GF-D8 (cell line): Measurements from ENCODE around the gene ASTN2.

Experiments used
- DNase-seq: peaks from one replicate; lab custom pipeline; 2025; lab: John Stamatoyannopoulos, UW

ASTN2 gene

DNA sequence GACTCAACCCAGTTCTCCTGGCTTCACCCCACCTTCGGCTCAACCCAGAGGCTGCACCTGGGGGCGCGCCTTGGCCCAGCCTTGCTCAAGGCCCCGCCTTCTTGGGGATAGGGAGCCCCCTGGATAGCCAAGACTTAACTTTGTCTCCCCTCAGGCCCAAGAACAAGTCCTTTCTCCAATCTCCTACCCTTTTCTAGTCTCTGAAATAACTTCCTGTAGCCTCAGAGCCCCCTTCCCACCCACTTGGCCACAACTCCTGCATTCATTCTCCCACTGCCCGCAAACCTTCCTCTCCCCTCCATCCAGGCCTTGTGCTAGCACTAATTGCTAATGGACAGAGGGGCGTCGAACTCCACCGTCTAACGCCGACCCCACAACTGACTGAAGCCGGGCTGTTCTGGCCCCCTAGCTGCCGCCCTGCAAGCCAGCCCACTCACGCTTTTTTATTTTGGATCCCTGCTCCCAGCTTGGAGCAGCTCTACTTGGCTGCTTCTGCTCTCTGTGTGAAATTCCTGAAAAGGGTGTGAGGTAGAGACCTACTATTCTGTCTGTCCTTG lies 579 bp upstream of the ASTN2 start:
- no peak for DNase-seq

GRCh38 chr9:117414220-117414905 lies 494 bp downstream of the ASTN2 start:
- no peak for DNase-seq

- no peak for DNase-seq
Observed at GRCh38 chr9:117413346-117414219, 1.3 kb downstream of the ASTN2 start.

GRCh38 chr9:117412841-117413240 lies 2.0 kb downstream of the ASTN2 start:
- no peak for DNase-seq

- no peak for DNase-seq
Observed at GRCh38 chr9:117412006-117412715, 2.7 kb downstream of the ASTN2 start.

GRCh38 chr9:117411547-117411946 lies 3.3 kb downstream of the ASTN2 start:
- DNase-seq, result no peak

DNA sequence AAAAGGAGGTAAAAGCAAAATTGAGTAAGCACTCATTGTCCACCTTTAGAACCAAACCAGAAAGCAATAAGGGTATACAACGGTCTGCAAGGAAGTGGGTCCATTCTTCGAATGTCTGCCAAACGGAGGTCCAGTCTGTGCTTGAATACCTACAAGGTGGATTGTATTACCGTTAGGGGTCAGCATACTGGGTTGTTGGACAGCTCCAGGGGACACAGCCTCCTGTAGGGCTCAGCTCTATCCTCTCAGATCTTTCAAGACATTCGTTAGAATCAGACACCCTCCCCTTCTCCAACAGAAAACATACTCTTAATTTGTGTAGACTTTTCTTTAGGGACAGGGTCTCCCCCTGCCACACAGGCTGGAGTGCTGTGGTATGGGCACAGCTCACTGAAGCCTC lies 5.5 kb downstream of the ASTN2 start:
- no peak for DNase-seq

- DNase-seq, result no peak
Observed at GRCh38 chr9:117407436-117408022, 7.3 kb downstream of the ASTN2 start.

- no peak for DNase-seq
Observed at GRCh38 chr9:117405950-117406705, 8.7 kb downstream of the ASTN2 start.

DNA sequence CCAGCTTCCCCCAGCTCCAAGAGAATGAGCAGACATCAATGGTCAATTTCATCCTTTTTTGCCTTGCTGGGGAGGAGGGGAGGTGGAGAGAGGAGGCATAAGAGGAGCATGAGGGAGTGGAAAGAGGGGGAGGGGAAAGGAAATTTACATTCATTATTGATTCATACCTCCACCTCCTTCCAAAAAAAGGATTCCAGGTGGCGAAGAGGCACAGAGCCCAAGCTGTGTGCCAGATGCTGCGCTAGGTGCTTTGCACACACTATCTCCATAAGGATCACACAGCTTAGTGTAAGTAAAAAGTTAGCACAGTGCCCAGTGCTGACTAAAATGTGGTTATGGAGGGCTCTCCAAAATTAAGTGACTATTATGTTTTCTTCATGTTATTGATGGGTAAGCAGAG lies 11.0 kb downstream of the ASTN2 start:
- no peak for DNase-seq

GRCh38 chr9:117403403-117403811 lies 11.4 kb downstream of the ASTN2 start:
- no peak for DNase-seq

- DNase-seq, result no peak
Observed at GRCh38 chr9:117400171-117400570, 14.7 kb downstream of the ASTN2 start.

GRCh38 chr9:117395151-117395650 lies 19.7 kb downstream of the ASTN2 start:
- no peak for DNase-seq

GRCh38 chr9:117394655-117395054 lies 20.2 kb downstream of the ASTN2 start:
- DNase-seq, result no peak

DNA sequence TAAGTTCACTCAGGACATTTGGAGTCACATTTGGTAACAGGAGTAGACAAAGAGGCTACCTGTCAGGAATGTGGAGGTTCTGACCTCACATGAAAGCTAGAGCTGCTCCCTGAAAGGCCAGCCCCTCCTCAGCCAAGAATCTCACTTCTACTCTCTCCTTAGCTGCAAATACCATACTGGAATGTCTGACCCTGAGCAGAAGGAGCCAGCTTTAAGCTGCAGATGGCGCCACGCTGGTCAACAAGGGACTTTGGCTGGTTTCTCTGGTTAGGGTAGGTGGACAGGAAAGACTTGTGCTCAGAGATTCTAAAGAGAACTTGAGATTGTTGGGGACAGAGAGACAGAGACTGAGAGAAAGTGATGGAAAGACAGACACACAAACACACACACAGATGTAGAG lies 21.9 kb downstream of the ASTN2 start:
- no peak for DNase-seq

DNA sequence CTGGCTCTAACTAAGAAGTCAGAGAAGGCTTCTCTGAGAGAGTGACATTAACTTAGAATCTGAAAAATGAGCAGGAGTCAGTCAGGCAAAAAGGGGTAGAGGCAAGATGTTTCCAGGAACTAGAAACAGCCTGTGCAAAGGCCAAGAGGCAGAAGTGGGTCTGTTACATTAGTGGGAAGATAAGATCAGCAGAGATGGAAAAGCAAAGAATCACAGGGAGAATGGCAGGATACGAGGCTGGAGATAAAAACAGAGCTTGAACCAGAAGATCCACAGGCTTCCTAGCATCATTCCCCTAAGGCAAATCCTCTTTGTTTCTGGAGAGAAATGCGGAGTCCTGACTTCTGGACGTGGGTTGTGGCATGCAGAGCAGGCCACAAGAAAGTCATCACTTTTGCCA lies 27.4 kb downstream of the ASTN2 start:
- no peak for DNase-seq

DNA sequence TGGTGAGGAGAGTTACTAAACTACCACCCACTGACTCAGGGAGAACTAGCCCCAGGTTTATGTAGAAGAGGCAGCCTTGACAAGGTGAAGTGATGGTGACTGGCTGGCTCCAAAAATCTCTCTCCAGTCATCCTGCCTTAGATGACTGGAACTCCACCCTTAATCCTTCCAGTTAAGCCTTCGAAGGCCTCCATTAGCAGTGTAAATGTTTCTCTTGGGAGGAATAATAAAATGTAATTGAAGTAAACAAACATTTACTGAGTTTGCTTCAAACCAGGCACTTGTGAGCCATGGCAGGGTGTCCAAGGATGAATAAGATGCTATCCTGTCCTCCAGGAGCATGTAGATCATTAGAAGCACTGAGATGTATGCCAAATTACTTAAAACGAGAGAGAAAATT lies 35.5 kb downstream of the ASTN2 start:
- DNase-seq, result no peak

DNA sequence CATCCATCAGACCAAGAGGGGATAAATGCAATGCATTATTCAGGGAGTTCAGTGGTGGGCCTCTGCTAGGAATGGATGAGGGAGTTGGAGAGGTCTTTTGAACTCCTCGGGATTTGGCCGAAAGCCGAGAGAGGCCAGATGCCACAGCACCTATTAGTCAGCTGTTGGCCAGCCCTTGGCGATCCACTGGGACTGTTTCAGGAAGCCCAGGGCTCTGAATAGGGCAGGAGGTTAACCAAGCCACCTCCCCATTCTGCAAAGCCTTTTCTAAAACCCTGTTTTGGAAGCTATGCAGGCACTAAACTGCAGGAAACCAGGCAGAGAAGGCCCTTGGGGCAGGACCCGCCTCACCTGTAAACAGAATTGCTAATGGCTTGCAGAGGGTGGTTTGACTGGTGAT lies 37.8 kb downstream of the ASTN2 start:
- DNase-seq, result no peak

DNA sequence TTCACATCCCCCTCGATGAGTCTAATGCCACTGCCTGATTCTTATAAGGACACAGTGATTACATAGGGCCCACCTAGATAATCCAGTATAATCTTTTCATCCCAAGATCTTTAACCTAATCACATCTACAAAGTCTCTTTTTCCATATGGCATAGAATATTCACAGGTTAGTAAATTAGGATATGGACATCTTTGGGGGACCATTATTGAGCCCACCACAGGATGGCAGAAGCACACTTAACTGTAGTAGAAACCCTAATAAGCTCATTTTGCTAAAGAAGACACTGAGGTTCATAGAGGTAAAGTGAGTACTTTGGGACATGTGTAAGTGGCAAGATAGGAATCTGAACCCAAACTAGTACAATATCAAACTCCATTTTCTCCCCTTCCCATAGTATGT lies 38.9 kb downstream of the ASTN2 start:
- no peak for DNase-seq

DNA sequence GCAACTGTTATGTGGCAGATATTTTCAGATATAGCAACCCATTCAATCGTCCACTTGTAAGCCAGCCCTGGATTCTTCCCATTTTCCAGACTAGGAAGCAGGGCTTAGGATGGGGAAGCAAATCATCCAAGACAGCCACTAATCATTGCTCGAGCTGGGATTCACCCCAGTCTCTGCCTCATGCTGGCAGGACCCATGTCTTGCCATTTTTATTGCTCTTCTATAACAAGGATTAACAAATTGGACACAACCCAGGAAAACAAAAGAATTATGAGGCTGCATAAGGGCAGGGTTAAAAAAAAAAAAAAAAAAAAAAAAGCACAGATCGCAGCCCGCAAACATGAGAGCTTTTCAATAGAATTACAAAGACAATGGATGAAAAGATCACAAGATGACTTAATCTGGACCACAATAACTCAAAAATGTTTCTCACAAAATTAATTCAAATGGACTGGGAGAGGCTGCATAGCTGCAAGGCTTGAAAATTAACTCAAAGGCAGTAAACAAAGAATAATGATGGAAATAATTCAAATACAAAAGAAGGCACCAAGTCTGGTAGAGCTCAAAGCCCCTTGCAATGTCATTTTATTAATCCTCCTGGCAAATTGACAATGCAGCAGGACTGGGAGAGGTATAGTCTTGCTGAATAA lies 40.7 kb downstream of the ASTN2 start:
- no peak for DNase-seq
